GM23338 (cell line): Measurements from ENCODE around the gene CCDC6. TPM values are rescaled to one million over a fixed set of nuclear protein-coding genes. Genes with fewer than 3 reads are reported as not detected.
A peak's percentile ranks its signal among the peaks of the same experiment; 100 is the strongest.

Experiments used
- ATAC-seq: fragments of 200-7000 bp; cut with Tn5 transposase; 3 replicates; pipeline ENCODE4 v1.9.1; 2020
- DNase-seq: peaks from one replicate; pipeline ENCODE4 v3.0.0-alpha.2; 2015; ENCODE audit warnings: low spot score
- H2AFZ ChIP-seq: fragments of 200-600 bp; sonication (generic); 2 replicates; pipeline ENCODE4 v1.8.0; 2016; ENCODE audit warnings: antibody characterized with exemption, mild to moderate bottlenecking, moderate library complexity
- H3F3A ChIP-seq: fragments of 200-600 bp; sonication (generic); replicated peaks from 2 replicates; pipeline ENCODE4 v1.8.0; 2017; ENCODE audit warnings: antibody characterized with exemption, mixed run types, low read depth
- H3K27ac ChIP-seq: fragments of 200-600 bp; sonication (generic); 2 replicates; pipeline ENCODE4 v1.6.1; 2016; ENCODE audit warnings: low read depth
- H3K27me3 ChIP-seq: fragments of 200-600 bp; sonication (generic); 2 replicates; pipeline ENCODE4 v1.8.0; 2016; ENCODE audit warnings: mild to moderate bottlenecking, mixed run types, moderate library complexity; ENCODE audit not compliant: insufficient read depth
- H3K36me3 ChIP-seq: fragments of 200-600 bp; sonication (generic); 2 replicates; pipeline ENCODE4 v1.8.0; 2016; ENCODE audit warnings: mild to moderate bottlenecking; ENCODE audit not compliant: insufficient read depth
- H3K4me1 ChIP-seq: fragments of 200-600 bp; sonication (generic); 2 replicates; pipeline ENCODE4 v1.8.0; 2016; ENCODE audit warnings: mild to moderate bottlenecking, moderate library complexity; ENCODE audit not compliant: insufficient read depth
- H3K4me2 ChIP-seq: fragments of 200-600 bp; sonication (generic); 2 replicates; pipeline ENCODE4 v1.7.1; 2017; ENCODE audit warnings: mixed run types
- H3K4me3 ChIP-seq: fragments of 200-600 bp; sonication (generic); 2 replicates; pipeline ENCODE4 v1.6.1; 2016; ENCODE audit warnings: mixed run types
- H3K79me2 ChIP-seq: fragments of 200-600 bp; sonication (generic); replicated peaks from 2 replicates; pipeline ENCODE4 v1.8.0; 2017; ENCODE audit warnings: mild to moderate bottlenecking; ENCODE audit not compliant: insufficient read depth
- H3K9me2 ChIP-seq: fragments of 200-600 bp; sonication (generic); 2 replicates; pipeline ENCODE4 v1.8.0; 2017; ENCODE audit not compliant: insufficient read depth
- H4K20me1 ChIP-seq: fragments of 200-600 bp; sonication (generic); replicated peaks from 2 replicates; pipeline ENCODE4 v1.8.0; 2017; ENCODE audit warnings: mild to moderate bottlenecking; ENCODE audit not compliant: insufficient read depth
- H3K27ac Mint-ChIP-seq: 2 replicates; pipeline ENCODE4 v1.8.0; 2020; ENCODE audit warnings: inconsistent platforms, mild to moderate bottlenecking, moderate library complexity, mixed read lengths
- H3K27me3 Mint-ChIP-seq: 3 replicates; pipeline ENCODE4 v1.8.0; 2022; ENCODE audit warnings: low read depth, mild to moderate bottlenecking, moderate library complexity, mixed read lengths, inconsistent platforms; ENCODE audit not compliant: insufficient read depth, poor library complexity
- H3K36me3 Mint-ChIP-seq: 3 replicates; pipeline ENCODE4 v1.8.0; 2021; ENCODE audit warnings: low read depth, mild to moderate bottlenecking, inconsistent platforms, moderate library complexity, mixed read lengths
- H3K4me1 Mint-ChIP-seq: 3 replicates; pipeline ENCODE4 v1.8.0; 2020; ENCODE audit warnings: mild to moderate bottlenecking, inconsistent platforms, mixed read lengths
- H3K4me3 Mint-ChIP-seq: 3 replicates; pipeline ENCODE4 v1.8.0; 2021; ENCODE audit warnings: moderate library complexity, mild to moderate bottlenecking, inconsistent platforms, mixed read lengths
- H3K9me3 Mint-ChIP-seq: 3 replicates; pipeline ENCODE4 v1.8.0; 2020; ENCODE audit warnings: moderate library complexity, mild to moderate bottlenecking, inconsistent platforms, mixed read lengths
- CTCF ChIP-seq, 2 experiments: fragments of 200-600 bp in 1 of 2; sonication (generic) in 1 of 2; conservative IDR thresholded peaks; 2 replicates each; pipeline versions ENCODE4 v1.5.1 to v1.6.1; 2016 to 2017; ENCODE audit warnings: antibody characterized with exemption in 2 of 2, low read depth in 2 of 2, mild to moderate bottlenecking in 2 of 2, moderate library complexity in 1 of 2
- ETS1 ChIP-seq: IDR thresholded peaks from 2 replicates; pipeline ENCODE4 v1.6.1; 2016; ENCODE audit warnings: antibody characterized with exemption
- EZH2phosphoT487 ChIP-seq: fragments of 200-600 bp; sonication (generic); IDR thresholded peaks from one replicate; pipeline ENCODE4 v1.8.1; 2018; ENCODE audit warnings: antibody characterized with exemption; ENCODE audit not compliant: unreplicated experiment
- NANOG ChIP-seq: IDR thresholded peaks from 2 replicates; pipeline ENCODE4 v1.6.1; 2016; ENCODE audit warnings: antibody characterized with exemption, borderline replicate concordance
- POLR2AphosphoS5 ChIP-seq: IDR thresholded peaks from 2 replicates; pipeline ENCODE4 v1.6.1; 2016; ENCODE audit warnings: antibody characterized with exemption, low read depth
- STAT1 ChIP-seq: IDR thresholded peaks from one replicate; pipeline ENCODE4 v1.6.1; 2016; ENCODE audit warnings: antibody characterized with exemption; ENCODE audit not compliant: unreplicated experiment
- ZNF114 ChIP-seq: fragments of 250-450 bp; sonication (Bioruptor Pico); IDR thresholded peaks from 2 replicates; pipeline ENCODE4 v1.5.0; 2020; ENCODE audit warnings: mild to moderate bottlenecking, moderate library complexity
- ZNF331 ChIP-seq: fragments of 250-450 bp; sonication (Bioruptor Pico); IDR thresholded peaks from 2 replicates; pipeline ENCODE4 v1.5.0; 2020; ENCODE audit warnings: low read depth, mild to moderate bottlenecking, moderate library complexity
- ZNF462 ChIP-seq: fragments of 250-450 bp; sonication (Bioruptor Pico); IDR thresholded peaks from 2 replicates; pipeline ENCODE4 v1.5.0; 2020; ENCODE audit warnings: mild to moderate bottlenecking, moderate library complexity
- polyA plus RNA-seq: library from polyadenylated mRNA; unstranded; fragments of >200 nt; fragmentation: Nextera tagmentation; extraction: Ambion mirVana; gene quantifications from 2 replicates; pipeline ENCODE4 v1.2.1, GENCODE V29; 2016
- total RNA-seq: library from RNA; depleted of rRNA; stranded (reverse); fragments of >200 nt; shearing (Covaris generic); gene quantifications from 2 replicates; pipeline ENCODE4 v1.2.3, GENCODE V29; 2014

The CCDC6 gene
- total and polyA plus RNA-seq, 2 experiments from 2014 or later: 32.5 to 66.9 TPM

GRCh38 chr10:59762505-59762904 lies 143.9 kb downstream of the CCDC6 start:
- Histone ChIP-seq H3F3A (no peaks in the 10 kb centered on the region), H3K27ac (no peak overlapping the region), H3K4me2 (no peak overlapping the region), H3K27me3 (no peaks in the 10 kb centered on the region), H4K20me1 (no peaks in the 10 kb centered on the region), H3K9me2 (0 out of 2 replicates have a peak, but pooled peaks cover 4% of the 10 kb centered on the region), H3K4me3 (no peak overlapping the region), H3K79me2 (no peaks in the 10 kb centered on the region), H3K4me1 (peaks cover 10% of the 10 kb centered on the region; the same call in 1 of the 2 replicates), H3K36me3 (0 out of 2 replicates have a peak, but pooled peaks cover 3% of the 10 kb centered on the region), H2AFZ (peak overlapping the region; percentile 56)
- Mint-ChIP-seq H3K4me1 (peaks cover 7% of the 10 kb centered on the region), H3K36me3 (peaks cover 12% of the 10 kb centered on the region; the same call in 2 of the 3 replicates), H3K9me3 (peaks cover 29% of the 10 kb centered on the region), H3K4me3 (no peak overlapping the region), H3K27ac (no peak overlapping the region), H3K27me3 (peaks cover 2% of the 10 kb centered on the region)
- no peak for TF ChIP-seq ZNF462
- no peak for TF ChIP-seq CTCF (conservative IDR thresholded peaks at IDR 0.05; ENCODE audit: low read depth in 2 of 2)
- TF ChIP-seq POLR2AphosphoS5: no peak
- no peak for TF ChIP-seq STAT1
- TF ChIP-seq NANOG: no peak
- TF ChIP-seq ZNF331: no peak
- no peak for TF ChIP-seq ZNF114 (CRISPR knock-in tag)
- TF ChIP-seq ETS1: no peak
- no peak for TF ChIP-seq EZH2phosphoT487
- ATAC-seq (peak; percentile 36; the same call in 2 of the 3 replicates), DNase-seq (peak; percentile 11)
